ENCODE data around the gene URI1.

DNA sequence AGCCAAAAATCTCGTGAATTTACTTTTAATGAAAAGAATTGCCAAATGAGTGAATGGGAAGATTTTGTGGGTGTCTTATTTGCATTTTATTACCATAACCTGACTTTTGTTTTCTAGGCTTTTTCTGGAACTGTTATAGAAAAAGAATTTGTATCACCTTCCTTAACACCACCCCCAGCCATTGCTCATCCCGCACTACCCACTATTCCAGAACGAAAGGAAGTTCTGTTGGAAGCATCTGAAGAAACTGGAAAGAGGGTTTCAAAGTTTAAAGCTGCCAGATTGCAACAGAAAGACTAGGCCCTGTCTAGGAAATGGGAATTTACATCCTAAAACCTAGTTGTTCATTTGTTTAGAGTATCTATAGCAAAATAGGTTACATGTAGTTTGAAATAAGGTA is 72.7 kb downstream of the URI1 start:
- TF ChIP-seq, protein P1, sequence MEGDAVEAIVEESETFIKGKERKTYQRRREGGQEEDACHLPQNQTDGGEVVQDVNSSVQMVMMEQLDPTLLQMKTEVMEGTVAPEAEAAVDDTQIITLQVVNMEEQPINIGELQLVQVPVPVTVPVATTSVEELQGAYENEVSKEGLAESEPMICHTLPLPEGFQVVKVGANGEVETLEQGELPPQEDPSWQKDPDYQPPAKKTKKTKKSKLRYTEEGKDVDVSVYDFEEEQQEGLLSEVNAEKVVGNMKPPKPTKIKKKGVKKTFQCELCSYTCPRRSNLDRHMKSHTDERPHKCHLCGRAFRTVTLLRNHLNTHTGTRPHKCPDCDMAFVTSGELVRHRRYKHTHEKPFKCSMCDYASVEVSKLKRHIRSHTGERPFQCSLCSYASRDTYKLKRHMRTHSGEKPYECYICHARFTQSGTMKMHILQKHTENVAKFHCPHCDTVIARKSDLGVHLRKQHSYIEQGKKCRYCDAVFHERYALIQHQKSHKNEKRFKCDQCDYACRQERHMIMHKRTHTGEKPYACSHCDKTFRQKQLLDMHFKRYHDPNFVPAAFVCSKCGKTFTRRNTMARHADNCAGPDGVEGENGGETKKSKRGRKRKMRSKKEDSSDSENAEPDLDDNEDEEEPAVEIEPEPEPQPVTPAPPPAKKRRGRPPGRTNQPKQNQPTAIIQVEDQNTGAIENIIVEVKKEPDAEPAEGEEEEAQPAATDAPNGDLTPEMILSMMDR (conservative IDR thresholded peaks at IDR 0.05): no peak
- no peak for TF ChIP-seq EZH2 (IDR thresholded peaks at IDR 0.05; ENCODE audit: low read depth)

Data from PC-9 (cell line).